Cardiac septum (tissue), 1 donor: ENCODE measurements around the gene BPIFA1. TPM values are rescaled to one million over a fixed set of nuclear protein-coding genes. Genes with fewer than 3 reads are reported as not detected.

Experiments
- total RNA-seq: library from RNA; stranded (reverse); fragmentation: NEBNext Ultra II Directional; extraction: Animal tissue kit (Norgen Biotek cat#: 25700); gene quantifications from one replicate; pipeline ENCODE4 v1.2.1, GENCODE V29; 2021
- donor health status: DM: no; HTN: no; CAD: no.

The BPIFA1 gene
- total RNA-seq, 1 donor from 2014 or later: not detected

Other genes starting within 250 kb of the BPIFA1 start
- gene SUN5, start 231.6 kb upstream of the BPIFA1 start, total RNA-seq: not detected
- gene BPIFB2, start 228.3 kb upstream of the BPIFA1 start, total RNA-seq: not detected
- not detected for gene BPIFB6, start 204.3 kb upstream of the BPIFA1 start, total RNA-seq
- not detected for gene BPIFB3, start 182.1 kb upstream of the BPIFA1 start, total RNA-seq
- gene BPIFB4, start 156.4 kb upstream of the BPIFA1 start, total RNA-seq: not detected
- not detected for gene BPIFA2, start 67.8 kb upstream of the BPIFA1 start, total RNA-seq
- not detected for gene BPIFA3, start 18.6 kb upstream of the BPIFA1 start, total RNA-seq
- gene BPIFB1, start 47.2 kb downstream of the BPIFA1 start, total RNA-seq: not detected
- gene CDK5RAP1, start 165.5 kb downstream of the BPIFA1 start, total RNA-seq: 21.3 TPM
- gene SNTA1, start 207.8 kb downstream of the BPIFA1 start, total RNA-seq: 167 TPM